ENCODE data around the gene SULT1C2. TPM values are rescaled to one million over a fixed set of nuclear protein-coding genes. Genes with fewer than 3 reads are reported as not detected.

The SULT1C2 gene
- total and polyA plus RNA-seq, 2 of the 4 experiments (the other 2 are of a cell fraction): 0.09 TPM; not detected in 1

DNA sequence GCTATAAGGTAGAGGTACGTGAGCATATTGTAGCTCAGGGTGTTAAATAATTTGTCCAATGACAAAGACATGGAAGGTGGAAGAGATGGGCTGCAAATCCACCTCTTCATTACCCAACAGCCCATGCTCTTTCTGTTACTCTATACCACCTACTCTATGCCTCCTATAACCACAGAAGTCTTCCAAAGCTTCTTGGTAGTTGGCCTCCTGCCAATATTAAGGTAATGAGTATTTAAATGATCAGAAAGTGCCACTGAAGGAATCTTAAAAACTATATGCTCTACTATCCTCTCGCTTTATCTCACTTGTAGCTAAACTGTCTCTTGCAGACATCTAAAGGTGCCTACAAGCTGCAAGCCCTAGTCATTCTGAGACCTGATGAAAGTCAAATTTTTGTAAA, 41.1 kb downstream of the SULT1C2 start:
- H3K27me3 ChIP-seq (ENCODE audit: control insufficient read depth, insufficient read depth, low read length): peaks cover 13% of the 10 kb centered on the region
- H3K4me2 ChIP-seq (ENCODE audit: low read depth, low read length): no peak overlapping the region
- in situ Hi-C loops (cut with MboI; ENCODE audit: low sequenced_read_pairs) (no loop called here), intact Hi-C loops (cut with micrococcal nuclease) (no loop called here), dilution Hi-C loops (cut with HindIII; ENCODE audit: low sequenced_read_pairs, unreplicated experiment) (no loop called here)
- H4K5ac ChIP-seq (ENCODE audit: low read depth, low read length): no peak overlapping the region
- no CpG with 5 or more reads among the region's 2 CpGs for WGBS, 2 experiments (ENCODE audit: extremely low coverage in 2 of 2, insufficient read length in 1 of 2)
- H3K4ac ChIP-seq (ENCODE audit: low read depth, low read length): no peak overlapping the region
- no peak overlapping the region for H3K27ac ChIP-seq (ENCODE audit: insufficient read depth, low read length)
- H3K56ac ChIP-seq (ENCODE audit: extremely low read depth, insufficient read depth, low read length): no peak overlapping the region
- ATAC-seq (ENCODE audit: low read depth) (no peak), DNase-seq (no peak)
- no peak overlapping the region for H2AK5ac ChIP-seq (ENCODE audit: low read depth, low read length)
- no peak overlapping the region for H4K91ac ChIP-seq (ENCODE audit: insufficient read depth, low read depth, low read length)
- H3K23ac ChIP-seq (ENCODE audit: low read depth, low read length): no peak overlapping the region
- H2BK20ac ChIP-seq (ENCODE audit: low read depth, low read length): no peak overlapping the region
- H4K20me1 ChIP-seq (ENCODE audit: insufficient read depth, low read length): no peaks in the 10 kb centered on the region
- CTCF ChIA-PET: no interaction called here
- no peak overlapping the region for H3K18ac ChIP-seq (ENCODE audit: low read depth, low read length)
- no peak for TF ChIP-seq MAFK (IDR thresholded peaks at IDR 0.05; ENCODE audit: low read depth, low read length)
- no peak for TF ChIP-seq MAZ (IDR thresholded peaks at IDR 0.05; ENCODE audit: borderline replicate concordance, low read depth, low read length)
- TF ChIP-seq RFX5 (IDR thresholded peaks at IDR 0.05; ENCODE audit: low read depth, low read length): no peak
- H2BK5ac ChIP-seq (ENCODE audit: low read depth, low read length, poor library complexity, severe bottlenecking): no peak overlapping the region
- no peak overlapping the region for H2AFZ ChIP-seq (replicated peaks; ENCODE audit: low read length, poor library complexity)
- POLR2A ChIA-PET (ENCODE audit: unreplicated experiment): no interaction called here
- peaks cover 2% of the 10 kb centered on the region; the same call in 1 of the 2 replicates for H3K4me1 ChIP-seq (ENCODE audit: control insufficient read depth, insufficient read depth, low read length)
- BruUV-seq (replicated peaks): no TSS peak
- no peak overlapping the region for H3K14ac ChIP-seq (replicated peaks; ENCODE audit: low read depth, low read length)
- no peak overlapping the region for H4K8ac ChIP-seq (ENCODE audit: low read depth in 2 of 2, low read length in 2 of 2)
- H3K79me1 ChIP-seq (ENCODE audit: low read depth in 1 of 2, low read length in 2 of 2): no peaks in the 10 kb centered on the region
- H3K9me1 ChIP-seq (ENCODE audit: insufficient read depth, low read length): no peaks in the 10 kb centered on the region; the same call in 1 of the 2 replicates
- H2BK15ac ChIP-seq (ENCODE audit: low read depth, low read length): no peak overlapping the region
- no peaks in the 10 kb centered on the region for H3K9me3 ChIP-seq (ENCODE audit: control insufficient read depth, insufficient read depth, low read length)
- H3K9ac ChIP-seq (ENCODE audit: low read depth, low read length): no peak overlapping the region
- H3K4me3 ChIP-seq (ENCODE audit: insufficient read depth, low read depth, low read length): no peak overlapping the region
- H3K36me3 ChIP-seq (ENCODE audit: control insufficient read depth, insufficient read depth, low read length): no peaks in the 10 kb centered on the region
- no peak overlapping the region for H2AK9ac ChIP-seq (replicated peaks; ENCODE audit: low read depth, low read length, poor library complexity)
- H2BK120ac ChIP-seq (ENCODE audit: low read depth, low read length): no peak overlapping the region
